ENCODE results near the gene PXK. TPM values are rescaled to one million over a fixed set of nuclear protein-coding genes. Genes with fewer than 3 reads are reported as not detected.
A peak's percentile ranks its signal among the peaks of the same experiment; 100 is the strongest.
"Not testable (repeated sequence)": the region's sequence is repeated elsewhere in the genome, so short reads cannot be mapped to it uniquely, and the experiment has no call there.

The PXK gene
- total RNA-seq, 1 experiment from 2014 or later, result 32.2 TPM

DNA sequence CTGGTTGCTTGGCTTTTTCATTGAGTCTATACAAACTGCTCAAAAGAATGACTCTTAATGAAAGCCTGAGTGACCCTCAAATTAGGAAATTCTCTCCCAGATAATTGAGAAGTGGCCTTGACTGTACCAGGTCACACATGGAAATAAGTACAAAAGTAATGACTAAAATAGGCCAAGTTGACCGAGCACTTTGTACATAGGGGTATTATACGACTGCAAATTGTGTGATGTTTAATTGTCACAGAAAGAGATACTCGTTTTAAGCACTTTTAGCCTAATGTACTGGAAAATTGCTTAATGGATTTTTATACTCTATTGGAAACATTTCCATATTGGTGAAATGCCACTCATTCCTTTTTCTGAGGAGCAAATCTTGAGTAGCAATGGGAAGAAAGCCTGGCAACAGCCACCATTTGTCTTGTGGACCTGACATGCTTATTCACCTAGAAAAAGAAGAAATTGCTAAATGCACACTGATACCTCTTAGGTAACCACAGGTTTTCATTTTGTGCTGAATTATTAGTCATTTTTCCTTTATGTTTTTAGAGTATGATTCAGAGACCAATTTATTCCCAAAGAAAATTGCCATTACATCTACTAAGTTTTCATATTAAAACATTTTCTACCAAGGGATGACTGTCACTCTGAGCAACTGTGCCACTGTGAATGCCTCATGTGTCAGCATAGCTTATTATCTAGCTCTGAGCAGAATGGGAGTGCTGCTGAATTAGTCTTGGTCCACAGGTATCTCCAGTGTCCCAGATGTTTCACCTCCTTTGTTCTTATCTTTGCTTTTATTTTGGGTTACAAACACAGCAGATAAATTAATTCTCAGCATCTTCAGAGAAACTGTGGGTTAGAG is 8.9 kb upstream of the PXK start:
- DNase-seq (ENCODE audit: low read depth), result no peak

DNA sequence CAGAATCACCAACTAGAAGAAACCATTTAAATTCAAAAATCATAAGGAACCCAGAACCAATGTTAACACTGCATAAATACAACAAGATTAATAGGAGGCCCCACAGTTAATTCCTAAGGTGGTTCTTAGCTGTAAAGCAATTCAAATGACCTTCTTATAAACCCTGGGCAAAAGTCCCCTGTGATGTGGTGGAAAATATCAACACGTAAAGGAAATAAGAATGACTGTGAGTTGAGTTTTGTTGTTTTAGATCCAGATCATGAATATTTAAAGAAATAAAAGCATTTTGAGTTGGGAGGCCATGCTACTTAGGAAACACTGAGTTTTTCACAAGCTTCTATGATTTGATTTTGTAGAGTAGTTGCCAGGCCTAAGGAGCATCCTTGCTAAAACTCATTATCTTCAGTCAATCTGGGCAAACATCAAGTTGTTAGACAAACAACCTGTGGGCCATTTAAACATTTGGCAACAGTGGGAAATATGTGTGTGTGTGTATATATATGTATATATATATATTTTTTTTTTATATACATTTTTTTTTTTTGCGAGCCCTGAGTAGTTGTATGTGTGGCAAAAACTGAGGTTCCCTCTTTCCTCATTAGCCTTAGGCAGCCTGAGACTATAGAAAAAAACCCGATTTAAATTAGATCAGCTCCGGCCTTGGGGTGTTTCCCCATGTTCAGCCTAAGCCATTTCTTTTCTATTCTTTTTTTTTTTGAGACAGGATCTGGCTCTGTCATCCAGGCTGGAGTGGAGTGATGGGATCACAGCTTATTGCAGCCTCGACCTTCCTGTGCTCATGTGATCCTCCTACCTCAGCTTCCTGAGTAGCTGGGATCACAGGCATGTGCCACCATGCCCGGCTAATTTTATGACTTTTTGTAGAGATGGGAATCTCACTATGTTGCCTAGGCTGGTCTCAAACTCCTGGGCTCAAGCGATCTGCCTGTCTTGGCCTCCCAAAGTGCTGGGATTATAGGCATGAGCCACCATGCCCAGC is 8.0 kb upstream of the PXK start:
- DNase-seq (ENCODE audit: low read depth), result no peak

- DNase-seq (ENCODE audit: low read depth), result peak; percentile 24
Observed at GRCh38 chr3:58325525-58325992, 7.1 kb upstream of the PXK start.

DNA sequence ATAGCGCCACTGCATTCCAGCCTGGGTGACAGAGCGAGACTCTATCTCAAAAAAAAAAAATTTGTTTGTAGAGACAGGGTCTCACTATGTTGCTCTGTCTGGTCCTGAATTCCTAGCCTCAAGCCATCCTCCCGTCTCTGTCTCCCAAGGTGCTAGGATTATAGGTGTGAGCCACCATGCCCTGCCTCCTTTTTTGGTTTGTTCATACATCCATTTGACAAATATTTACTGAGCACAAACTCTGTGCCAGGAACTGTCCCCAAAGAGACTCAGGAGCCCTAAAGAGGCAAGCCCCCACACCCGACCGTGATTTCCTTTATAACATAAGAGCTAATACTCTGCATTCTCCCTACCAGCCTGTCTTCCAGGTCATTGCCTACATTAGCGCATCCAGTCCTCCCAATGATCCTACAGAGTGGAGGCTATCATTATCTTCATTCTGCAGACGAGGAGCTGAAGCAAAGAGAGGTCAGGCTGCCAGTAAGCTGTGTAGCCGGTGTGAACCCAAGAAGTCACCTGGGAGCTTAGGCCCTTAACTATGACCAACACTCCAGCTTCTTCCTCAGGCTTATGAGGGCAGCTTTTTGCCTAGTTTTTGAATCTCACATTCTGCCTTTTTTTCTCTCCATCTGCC is 6.3 kb upstream of the PXK start:
- no peak for DNase-seq (ENCODE audit: low read depth)

GRCh38 chr3:58329150-58329921 is 3.4 kb upstream of the PXK start:
- DNase-seq (ENCODE audit: low read depth), result no peak

GRCh38 chr3:58329922-58330413 is 2.7 kb upstream of the PXK start:
- no peak for DNase-seq (ENCODE audit: low read depth)

DNA sequence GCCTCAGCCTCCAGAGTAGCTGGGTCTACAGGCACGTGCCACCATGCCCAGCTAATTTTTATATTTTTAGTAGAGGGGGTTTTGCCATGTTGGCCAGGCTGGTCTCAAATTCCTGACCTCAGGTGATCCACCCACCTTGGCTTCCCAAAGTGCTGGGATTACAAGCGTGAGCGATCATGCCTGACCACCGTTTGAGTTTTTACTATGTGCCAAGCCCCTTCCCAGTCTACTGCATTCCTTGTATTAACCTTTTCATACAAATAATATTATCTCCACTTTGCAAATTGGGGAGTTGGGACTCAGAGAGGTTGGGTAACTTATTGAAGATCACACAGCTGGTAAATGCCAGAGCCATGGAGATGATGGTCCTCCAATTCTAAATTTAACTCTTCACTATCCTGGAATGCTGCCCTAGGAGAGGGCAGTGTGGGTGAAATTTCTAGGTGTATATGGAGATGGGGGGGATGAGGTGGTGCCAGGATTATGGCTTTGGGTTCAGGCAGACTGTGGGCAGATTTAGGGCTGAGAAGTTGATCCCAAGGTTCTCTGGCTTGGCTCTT is 1.0 kb upstream of the PXK start:
- DNase-seq (ENCODE audit: low read depth), result no peak

DNA sequence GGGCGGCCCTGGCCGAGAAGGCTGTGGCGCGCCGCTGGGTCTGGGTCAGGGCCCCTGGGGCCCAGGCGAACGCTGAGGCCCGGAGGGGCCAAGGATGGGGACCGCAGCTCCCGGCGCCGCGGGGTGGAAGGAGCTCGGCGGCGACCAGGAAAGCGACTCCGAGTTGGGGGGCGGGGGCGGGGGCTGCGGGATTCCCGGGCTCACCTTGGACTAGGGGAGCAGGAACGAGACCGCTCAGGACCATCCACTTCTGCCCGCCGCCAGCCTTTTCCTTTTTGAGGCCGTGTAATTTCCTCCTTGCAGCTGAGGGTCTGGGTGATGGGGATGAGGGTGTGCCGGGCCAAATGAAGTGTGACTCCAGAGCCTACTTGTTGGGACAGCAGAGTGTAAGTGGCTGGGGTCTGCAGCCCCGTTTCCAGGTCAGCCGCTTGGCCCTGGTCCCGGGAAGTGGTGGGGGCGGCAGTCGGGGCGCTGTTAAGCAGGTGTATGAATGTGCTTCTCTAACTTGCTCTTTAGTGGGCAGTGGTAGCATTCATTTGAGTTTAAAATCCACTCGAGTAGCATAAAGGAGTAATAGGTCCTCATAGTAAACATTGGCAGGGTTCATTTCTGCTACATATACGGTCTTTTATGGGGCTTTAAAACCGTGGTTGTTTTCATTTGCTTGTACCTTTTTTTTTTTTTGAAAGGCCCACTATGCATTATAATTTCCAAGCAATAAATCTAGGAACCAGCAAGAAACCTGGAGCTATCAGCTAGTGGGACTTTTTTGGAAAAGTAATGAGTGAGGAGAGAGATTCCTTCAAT is 717 bp downstream of the PXK start:
- peak; percentile 35 for DNase-seq (ENCODE audit: low read depth)

GRCh38 chr3:58334013-58334321 is 1.3 kb downstream of the PXK start:
- no peak for DNase-seq (ENCODE audit: low read depth)

DNA sequence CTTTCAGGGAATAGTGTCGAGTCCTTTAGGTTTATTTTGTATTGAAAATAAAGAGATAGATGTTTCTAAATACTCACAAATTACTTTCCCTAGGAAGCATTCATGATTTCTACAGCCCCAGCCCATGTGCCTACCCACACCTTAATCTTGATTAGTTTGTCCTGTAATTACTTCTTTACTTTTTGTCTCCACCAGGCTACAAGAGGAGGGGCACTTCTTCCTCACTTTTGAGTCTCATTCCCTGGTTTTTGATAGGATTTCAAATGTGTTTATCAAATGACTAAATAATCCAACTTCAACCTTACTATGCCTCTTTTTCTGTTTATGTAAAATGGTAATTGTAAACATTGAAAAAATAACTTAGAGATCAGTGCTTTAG is 1.8 kb downstream of the PXK start:
- no peak for DNase-seq (ENCODE audit: low read depth)

- no peak for DNase-seq (ENCODE audit: low read depth)
Observed at GRCh38 chr3:58335652-58335947, 2.9 kb downstream of the PXK start.

DNA sequence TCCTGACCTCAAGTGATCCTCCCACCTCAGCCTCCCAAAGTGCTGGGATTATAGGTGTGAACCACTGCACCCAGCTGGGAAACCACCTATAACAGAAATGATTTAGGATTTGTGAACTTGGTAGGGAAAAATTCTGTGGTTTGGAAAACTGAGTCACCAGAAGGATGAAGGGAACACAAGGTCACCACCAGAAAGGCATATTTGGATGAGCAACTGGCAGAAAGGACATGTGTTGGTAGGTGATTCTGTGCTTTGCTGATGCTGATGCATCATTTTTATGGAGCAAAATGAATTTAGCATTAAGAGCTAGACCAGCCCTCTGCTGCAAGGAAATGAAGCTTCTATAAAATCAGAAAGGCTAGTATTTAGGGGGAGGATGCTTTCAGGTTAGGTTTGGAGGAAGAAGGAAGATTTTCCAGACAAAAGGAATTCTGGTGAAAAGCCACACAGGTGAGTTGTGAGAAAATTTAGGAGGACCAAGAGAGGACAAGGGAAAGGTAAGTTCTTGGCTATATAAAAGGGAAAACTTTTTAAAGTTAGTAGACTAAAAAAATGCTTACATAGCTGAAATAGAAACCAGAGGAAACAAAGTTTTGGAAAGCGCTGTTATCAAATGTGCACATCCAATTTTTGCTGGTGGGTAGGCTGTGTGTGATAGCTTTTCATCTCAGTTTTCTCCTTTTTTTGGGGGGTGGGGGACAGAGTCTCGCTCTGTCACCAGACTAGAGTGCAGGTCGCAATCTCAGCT is 3.6 kb downstream of the PXK start:
- DNase-seq (ENCODE audit: low read depth), result peak; percentile 89

DNA sequence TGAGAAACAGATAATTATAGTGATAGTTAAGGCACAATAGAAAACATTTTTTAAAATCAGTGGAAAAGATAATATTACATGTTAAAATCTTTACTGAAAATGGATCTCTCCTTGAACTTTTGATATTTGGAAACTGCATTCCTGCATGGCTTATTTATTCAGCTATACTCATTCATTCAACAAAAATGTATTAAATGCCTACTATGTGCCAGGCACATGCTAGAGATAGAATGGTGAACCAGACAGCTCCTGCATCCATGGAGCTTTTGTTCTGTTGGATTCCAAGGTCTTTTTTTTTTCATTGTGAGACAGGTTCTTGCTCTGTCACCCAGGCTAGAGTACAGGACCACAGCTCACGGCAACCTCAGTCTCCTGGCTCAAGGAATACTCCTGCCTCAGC is 4.5 kb downstream of the PXK start:
- no peak for DNase-seq (ENCODE audit: low read depth)

DNA sequence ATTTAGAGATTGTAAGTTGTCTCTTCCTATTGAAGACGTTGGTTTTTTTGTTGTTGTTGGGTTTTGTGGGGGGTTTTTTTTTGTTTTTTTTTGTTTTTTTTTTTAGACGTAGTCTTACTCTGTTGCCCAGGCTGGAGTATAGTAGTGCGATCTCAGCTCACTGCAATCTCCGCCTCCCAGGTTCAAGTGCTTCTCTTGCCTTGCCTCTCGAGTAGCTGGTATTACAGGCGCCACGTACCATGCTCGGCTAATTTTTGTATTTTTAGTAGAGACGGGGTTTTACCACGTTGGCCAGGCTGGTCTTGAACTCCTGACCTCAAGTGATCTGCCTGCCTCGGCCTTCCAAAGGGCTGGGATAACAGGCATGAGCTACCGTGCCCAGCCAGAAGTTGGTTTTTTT is 6.5 kb downstream of the PXK start:
- DNase-seq (ENCODE audit: low read depth), result not testable (repeated sequence)

DNA sequence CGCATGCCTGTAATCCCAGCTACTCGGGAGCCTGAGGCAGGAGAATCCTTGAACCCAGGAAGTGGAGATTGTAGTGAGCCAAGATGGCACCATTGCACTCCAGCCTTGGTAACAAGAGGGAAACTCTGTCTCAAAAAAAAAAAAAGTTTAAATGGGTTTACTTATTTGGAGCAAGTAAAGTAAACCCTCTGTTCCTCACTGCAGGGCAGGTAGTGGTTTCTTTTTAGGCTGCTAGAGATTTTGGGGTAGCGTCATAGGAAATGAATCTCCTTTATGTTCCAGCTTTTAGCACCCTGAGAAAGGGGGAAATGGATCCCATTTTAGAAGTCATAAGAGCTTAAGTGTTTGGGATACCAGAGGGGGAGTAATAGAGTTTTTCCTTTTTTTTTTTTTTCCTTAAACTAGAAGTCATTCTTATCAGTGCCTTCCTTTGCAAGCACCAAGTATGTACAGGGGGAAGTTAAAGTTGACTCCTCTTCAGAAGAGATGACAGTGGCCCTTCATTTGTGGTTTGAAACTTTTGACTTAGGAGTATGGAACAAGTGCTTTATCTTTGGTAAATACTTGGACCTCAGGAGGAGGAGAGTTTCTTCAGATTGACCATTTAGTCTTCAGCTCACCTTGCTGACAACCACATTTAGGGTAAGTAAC is 8.0 kb downstream of the PXK start:
- DNase-seq (ENCODE audit: low read depth), result no peak

GRCh38 chr3:58341376-58341775 is 8.7 kb downstream of the PXK start:
- DNase-seq (ENCODE audit: low read depth), result peak; percentile 11

DNA sequence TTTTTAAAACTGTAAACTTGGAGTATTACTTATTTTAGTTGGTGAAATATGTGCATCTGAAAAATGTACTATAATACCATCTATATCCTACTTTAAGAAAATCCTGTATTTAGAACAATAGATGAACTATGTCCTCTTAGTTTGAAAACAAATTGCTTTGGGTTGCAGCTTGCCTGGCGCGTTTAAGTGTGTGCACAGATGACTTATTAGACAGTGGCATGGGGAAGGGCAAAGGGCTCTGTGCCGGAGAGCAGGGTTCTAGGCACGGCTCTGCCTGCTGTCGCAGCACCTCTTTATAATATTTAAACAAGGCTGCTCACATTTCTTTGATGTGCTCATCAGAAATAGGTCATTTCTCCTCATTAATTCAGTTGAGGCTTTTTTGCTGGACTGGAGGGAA is 10.0 kb downstream of the PXK start:
- DNase-seq (ENCODE audit: low read depth), result no peak

DNA sequence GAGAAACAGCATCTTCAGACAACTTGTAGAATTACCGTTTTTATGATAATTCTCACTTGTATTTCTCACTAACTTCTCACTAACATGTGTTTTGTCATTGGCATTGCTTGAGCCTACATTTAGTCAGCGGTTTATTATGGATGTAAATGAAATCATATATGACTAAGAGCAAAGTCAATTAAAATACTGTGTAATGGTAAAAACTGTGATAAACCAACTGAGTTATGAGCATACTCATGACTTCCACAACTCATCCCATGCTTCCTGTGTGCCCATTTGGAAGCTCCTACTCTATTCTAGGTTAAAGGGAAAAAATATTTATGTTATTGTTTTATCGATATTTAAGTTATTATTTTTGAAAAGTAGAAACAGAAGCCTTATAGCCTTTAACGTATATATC is 12.8 kb downstream of the PXK start:
- DNase-seq (ENCODE audit: low read depth), result no peak

GRCh38 chr3:58346368-58346767 is 13.7 kb downstream of the PXK start:
- DNase-seq (ENCODE audit: low read depth), result no peak
